Kidney (tissue), 14 donors: ENCODE measurements around the gene SHLD1. TPM values are rescaled to one million over a fixed set of nuclear protein-coding genes. Genes with fewer than 3 reads are reported as not detected.

Experiments
- DNase-seq, 5 donors: peaks; one replicate each; pipeline ENCODE4 v3.0.0-alpha.2; 2013 to 2020
- FAIRE-seq: peaks from 2 replicates; lab custom pipeline; 2012; peaks lifted over from hg19 to GRCh38; lab: Jason Lieb, UNC
- H3K27ac ChIP-seq, 2 donors: one replicate each; pipeline ENCODE4 v1.7.0; 2013; ENCODE audit warnings: low read depth in 2 of 2, low read length in 2 of 2, inconsistent platforms in 1 of 2
- H3K27me3 ChIP-seq: one replicate; pipeline ENCODE4 v1.7.1; 2013; ENCODE audit warnings: low read length, inconsistent platforms; ENCODE audit not compliant: control insufficient read depth, insufficient read depth
- H3K36me3 ChIP-seq, 3 donors: one replicate each; pipeline versions ENCODE4 v1.7.0 to v1.7.1; 2013; ENCODE audit warnings: low read length in 3 of 3, control low read depth in 1 of 3, inconsistent platforms in 1 of 3; ENCODE audit not compliant: insufficient read depth in 3 of 3, control insufficient read depth in 2 of 3
- H3K4me1 ChIP-seq, 3 donors: one replicate each; pipeline versions ENCODE4 v1.7.0 to v1.7.1; 2013; ENCODE audit warnings: low read length in 3 of 3, inconsistent platforms in 1 of 3, low read depth in 1 of 3; ENCODE audit not compliant: control insufficient read depth in 2 of 3, insufficient read depth in 2 of 3
- H3K4me3 ChIP-seq, 3 donors: one replicate each; pipeline versions ENCODE4 v1.7.0 to v1.8.1; 2013; ENCODE audit warnings: low read length in 3 of 3, control low read depth in 1 of 3, inconsistent platforms in 1 of 3
- H3K9ac ChIP-seq, 3 donors: one replicate each; pipeline versions ENCODE4 v1.7.0 to v1.7.1; 2013; ENCODE audit warnings: low read length in 3 of 3, control low read depth in 1 of 3, inconsistent platforms in 1 of 3
- H3K9me3 ChIP-seq, 3 donors: one replicate each; pipeline versions ENCODE4 v1.7.0 to v1.7.1; 2013; ENCODE audit warnings: low read length in 3 of 3, control low read depth in 1 of 3, inconsistent platforms in 1 of 3; ENCODE audit not compliant: control insufficient read depth in 2 of 3, insufficient read depth in 1 of 3
- CTCF ChIP-seq: IDR thresholded peaks from 3 replicates; pipeline ENCODE4 v1.5.1; 2012; ENCODE audit warnings: mild to moderate bottlenecking, moderate library complexity, borderline replicate concordance; ENCODE audit not compliant: insufficient read depth; ENCODE audit errors: extremely low read depth
- intact Hi-C: fragments of 100-400 bp; cut with DNase I; formaldehyde crosslinking; loops from one replicate; pipeline ENCODE4 v1.11.1; 2022
- polyA plus RNA-seq: library from polyadenylated mRNA; stranded (reverse); fragments of 350-450 nt; fragmentation: Illumina TruSeq; extraction: RNeasy Lipid Tissue Mini Kit (QIAGEN cat#74804); gene quantifications from one replicate; pipeline ENCODE4 v1.2.3, GENCODE V29; 2014; ENCODE audit warnings: low read depth, low replicate concordance; ENCODE audit not compliant: insufficient read depth
- total RNA-seq: library from RNA; stranded (reverse); fragmentation: NEBNext Ultra II Directional; extraction: Animal tissue kit (Norgen Biotek cat#: 25700); gene quantifications from one replicate; pipeline ENCODE4 v1.2.1, GENCODE V29; 2021
- donor health status: control.
- donor health status: control.
- donor health status: control.
- donor health status: control.
- donor health status: control.
- donor health status: DM: yes; HTN: yes; CAD: no.
- donor health status: Normal renal cell carcinoma (clear cell type).

SHLD1 gene
- total and polyA plus RNA-seq, 2 donors from 2014 or later: 6.1 to 7.2 TPM

GRCh38 chr20:5840411-5841002 is 90.3 kb downstream of the SHLD1 start:
- FAIRE-seq: no peak
- no peak overlapping the region for H3K9ac ChIP-seq
- TF ChIP-seq CTCF: no peak

DNA sequence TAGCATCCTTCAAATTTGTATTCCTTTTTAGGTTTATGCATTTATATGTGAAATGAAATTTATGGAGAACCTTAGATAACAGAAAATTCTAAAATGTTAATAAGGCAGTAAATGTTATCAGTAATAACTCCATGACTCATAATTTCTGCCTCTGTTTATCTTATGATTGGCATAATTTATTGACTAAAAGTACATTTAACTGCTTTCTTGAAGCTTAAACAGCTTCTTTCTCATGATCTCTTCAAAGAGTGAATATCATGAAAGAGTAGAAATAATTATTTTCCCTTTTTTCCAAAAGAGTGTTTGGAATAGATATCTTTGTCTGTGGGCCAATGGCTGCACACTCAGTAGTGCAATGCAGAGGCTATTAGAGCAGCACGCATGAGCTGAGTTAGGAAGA is 91.3 kb downstream of the SHLD1 start:
- H3K9ac ChIP-seq: no peak overlapping the region
- H3K36me3 ChIP-seq: no peaks in the 10 kb centered on the region
- FAIRE-seq: no peak
- intact Hi-C loops: no loop called here
- no peaks in the 10 kb centered on the region for H3K9me3 ChIP-seq
- H3K4me3 ChIP-seq: no peak overlapping the region
- peaks cover 0 to under 1% (median 0%) of the 10 kb centered on the region in 3 donors for H3K4me1 ChIP-seq
- H3K27ac ChIP-seq: no peak overlapping the region
- peak in 1 of 5 donors; percentile 38 for DNase-seq
- no peak for TF ChIP-seq CTCF
- no peaks in the 10 kb centered on the region for H3K27me3 ChIP-seq

More at GRCh38 chr20:5840411-5841002, 90.3 kb downstream of the SHLD1 start:
- intact Hi-C loops: no loop called here
- H3K27me3 ChIP-seq: no peaks in the 10 kb centered on the region
- DNase-seq: peak in 2 of 5 donors; percentile 60 to 68
- peaks cover 0 to 6% (median 5%) of the 10 kb centered on the region in 3 donors for H3K4me1 ChIP-seq
- H3K36me3 ChIP-seq: no peaks in the 10 kb centered on the region
- H3K9me3 ChIP-seq: no peaks in the 10 kb centered on the region
- H3K27ac ChIP-seq: no peak overlapping the region
- H3K4me3 ChIP-seq: no peak overlapping the region

DNA sequence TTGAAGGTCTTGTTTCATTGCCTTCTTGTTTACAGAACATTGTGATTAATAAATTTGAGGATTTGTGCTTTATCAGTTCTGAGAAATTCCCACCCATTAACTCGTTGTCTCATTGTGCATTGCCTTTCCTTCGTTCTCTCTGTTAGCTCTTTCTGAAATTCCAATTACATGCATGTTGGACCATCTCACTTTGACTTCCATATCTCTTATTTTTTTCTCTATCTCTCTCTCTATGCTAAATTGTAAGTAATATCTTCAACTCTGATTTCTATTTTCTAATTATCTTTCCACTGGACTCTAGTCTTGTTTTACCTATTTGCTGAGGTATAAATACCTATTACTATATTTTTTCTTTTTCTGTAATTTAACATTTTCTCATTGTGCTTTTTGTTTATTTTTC is 92.3 kb downstream of the SHLD1 start:
- H3K36me3 ChIP-seq: no peaks in the 10 kb centered on the region
- DNase-seq (no peak), FAIRE-seq (no peak)
- no peaks in the 10 kb centered on the region for H3K9me3 ChIP-seq
- intact Hi-C loops: no loop called here
- H3K4me1 ChIP-seq: no peaks in the 10 kb centered on the region
- H3K4me3 ChIP-seq: no peak overlapping the region
- no peaks in the 10 kb centered on the region for H3K27me3 ChIP-seq
- H3K9ac ChIP-seq: no peak overlapping the region
- H3K27ac ChIP-seq: no peak overlapping the region
- no peak for TF ChIP-seq CTCF
